ENCODE measurements around the gene BRINP3.

DNA sequence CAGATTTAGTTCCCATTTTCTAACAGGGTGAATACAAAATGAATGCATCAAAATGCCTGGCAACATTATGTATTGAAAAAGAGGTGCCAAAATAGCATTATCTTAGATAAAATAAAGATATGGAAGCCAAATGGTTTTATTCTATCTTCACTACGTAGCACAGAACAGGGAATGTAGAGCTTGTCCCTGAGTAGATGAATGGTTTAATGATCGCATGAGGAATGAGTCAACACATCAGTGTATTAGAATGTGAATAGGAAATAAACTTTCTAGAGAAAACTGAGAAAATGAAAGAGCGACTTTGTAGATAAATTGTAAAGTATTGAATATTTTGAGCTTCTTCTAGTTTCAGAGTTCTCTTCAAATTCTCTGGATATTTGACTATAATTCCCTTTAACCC, 74.3 kb downstream of the BRINP3 start:
- TF ChIP-seq EGR1 (IDR thresholded peaks at IDR 0.05) (no peak), EP300 (IDR thresholded peaks at IDR 0.05; ENCODE audit: borderline replicate concordance) (no peak), FOXM1 (IDR thresholded peaks at IDR 0.05; ENCODE audit: borderline replicate concordance, low read depth) (no peak), RAD21 (IDR thresholded peaks at IDR 0.05; ENCODE audit: low read depth) (no peak), CREB1 (IDR thresholded peaks at IDR 0.05; ENCODE audit: low read depth) (no peak), TEAD4 (IDR thresholded peaks at IDR 0.05) (no peak), NFIC (IDR thresholded peaks at IDR 0.05) (no peak), TAF1 (IDR thresholded peaks at IDR 0.05; ENCODE audit: low read depth) (no peak), MAX (IDR thresholded peaks at IDR 0.05) (no peak), YY1 (IDR thresholded peaks at IDR 0.05; ENCODE audit: low read depth) (no peak)
- TF ChIP-seq, protein P1, sequence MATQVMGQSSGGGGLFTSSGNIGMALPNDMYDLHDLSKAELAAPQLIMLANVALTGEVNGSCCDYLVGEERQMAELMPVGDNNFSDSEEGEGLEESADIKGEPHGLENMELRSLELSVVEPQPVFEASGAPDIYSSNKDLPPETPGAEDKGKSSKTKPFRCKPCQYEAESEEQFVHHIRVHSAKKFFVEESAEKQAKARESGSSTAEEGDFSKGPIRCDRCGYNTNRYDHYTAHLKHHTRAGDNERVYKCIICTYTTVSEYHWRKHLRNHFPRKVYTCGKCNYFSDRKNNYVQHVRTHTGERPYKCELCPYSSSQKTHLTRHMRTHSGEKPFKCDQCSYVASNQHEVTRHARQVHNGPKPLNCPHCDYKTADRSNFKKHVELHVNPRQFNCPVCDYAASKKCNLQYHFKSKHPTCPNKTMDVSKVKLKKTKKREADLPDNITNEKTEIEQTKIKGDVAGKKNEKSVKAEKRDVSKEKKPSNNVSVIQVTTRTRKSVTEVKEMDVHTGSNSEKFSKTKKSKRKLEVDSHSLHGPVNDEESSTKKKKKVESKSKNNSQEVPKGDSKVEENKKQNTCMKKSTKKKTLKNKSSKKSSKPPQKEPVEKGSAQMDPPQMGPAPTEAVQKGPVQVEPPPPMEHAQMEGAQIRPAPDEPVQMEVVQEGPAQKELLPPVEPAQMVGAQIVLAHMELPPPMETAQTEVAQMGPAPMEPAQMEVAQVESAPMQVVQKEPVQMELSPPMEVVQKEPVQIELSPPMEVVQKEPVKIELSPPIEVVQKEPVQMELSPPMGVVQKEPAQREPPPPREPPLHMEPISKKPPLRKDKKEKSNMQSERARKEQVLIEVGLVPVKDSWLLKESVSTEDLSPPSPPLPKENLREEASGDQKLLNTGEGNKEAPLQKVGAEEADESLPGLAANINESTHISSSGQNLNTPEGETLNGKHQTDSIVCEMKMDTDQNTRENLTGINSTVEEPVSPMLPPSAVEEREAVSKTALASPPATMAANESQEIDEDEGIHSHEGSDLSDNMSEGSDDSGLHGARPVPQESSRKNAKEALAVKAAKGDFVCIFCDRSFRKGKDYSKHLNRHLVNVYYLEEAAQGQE (IDR thresholded peaks at IDR 0.05; ENCODE audit: low read depth), result no peak

Data from Ishikawa (cell line).